Measurements from ENCODE around the gene TENM4.
"Not testable (repeated sequence)": the region's sequence is repeated elsewhere in the genome, so short reads cannot be mapped to it uniquely, and the experiment has no call there.

TENM4 gene

GRCh38 chr11:78845496-78845895, 595.3 kb downstream of the TENM4 start:
- no peak for DNase-seq (ENCODE audit: low read depth)

- DNase-seq (ENCODE audit: low read depth): no peak
These were observed 599.3 kb downstream of the TENM4 start for GRCh38 chr11:78841456-78842060.

GRCh38 chr11:78840623-78841022, 600.2 kb downstream of the TENM4 start:
- DNase-seq (ENCODE audit: low read depth): no peak

GRCh38 chr11:78840200-78840599, 600.6 kb downstream of the TENM4 start:
- no peak for DNase-seq (ENCODE audit: low read depth)

GRCh38 chr11:78838417-78838816, 602.4 kb downstream of the TENM4 start:
- DNase-seq (ENCODE audit: low read depth): no peak

GRCh38 chr11:78835646-78836045, 605.2 kb downstream of the TENM4 start:
- no peak for DNase-seq (ENCODE audit: low read depth)

- DNase-seq (ENCODE audit: low read depth): no peak
These were observed 605.9 kb downstream of the TENM4 start for GRCh38 chr11:78834886-78835285.

- no peak for DNase-seq (ENCODE audit: low read depth)
These were observed 607.6 kb downstream of the TENM4 start for GRCh38 chr11:78833237-78833636.

GRCh38 chr11:78832226-78832947, 608.4 kb downstream of the TENM4 start:
- no peak for DNase-seq (ENCODE audit: low read depth)

GRCh38 chr11:78831571-78831970, 609.3 kb downstream of the TENM4 start:
- no peak for DNase-seq (ENCODE audit: low read depth)

- no peak for DNase-seq (ENCODE audit: low read depth)
These were observed 610.5 kb downstream of the TENM4 start for GRCh38 chr11:78830277-78830819.

GRCh38 chr11:78829146-78829545, 611.7 kb downstream of the TENM4 start:
- DNase-seq (ENCODE audit: low read depth): no peak

GRCh38 chr11:78828676-78829075, 612.2 kb downstream of the TENM4 start:
- no peak for DNase-seq (ENCODE audit: low read depth)

- DNase-seq (ENCODE audit: low read depth): not testable (repeated sequence)
These were observed 613.5 kb downstream of the TENM4 start for GRCh38 chr11:78827291-78827690.

- no peak for DNase-seq (ENCODE audit: low read depth)
These were observed 615.2 kb downstream of the TENM4 start for GRCh38 chr11:78825591-78826020.

- no peak for DNase-seq (ENCODE audit: low read depth)
These were observed 617.2 kb downstream of the TENM4 start for GRCh38 chr11:78823588-78823987.

- no peak for DNase-seq (ENCODE audit: low read depth)
These were observed 617.9 kb downstream of the TENM4 start for GRCh38 chr11:78822931-78823423.

- no peak for DNase-seq (ENCODE audit: low read depth)
These were observed 619.2 kb downstream of the TENM4 start for GRCh38 chr11:78821371-78822306.

GRCh38 chr11:78820741-78821140, 620.1 kb downstream of the TENM4 start:
- no peak for DNase-seq (ENCODE audit: low read depth)

- no peak for DNase-seq (ENCODE audit: low read depth)
These were observed 622.6 kb downstream of the TENM4 start for GRCh38 chr11:78818201-78818600.

- DNase-seq (ENCODE audit: low read depth): no peak
These were observed 625.0 kb downstream of the TENM4 start for GRCh38 chr11:78815831-78816230.
